ENCODE results near the gene MYO10.
A peak's percentile ranks its signal among the peaks of the same experiment; 100 is the strongest.
"Not testable (repeated sequence)": the region's sequence is repeated elsewhere in the genome, so short reads cannot be mapped to it uniquely, and the experiment has no call there.

MYO10 gene

DNA sequence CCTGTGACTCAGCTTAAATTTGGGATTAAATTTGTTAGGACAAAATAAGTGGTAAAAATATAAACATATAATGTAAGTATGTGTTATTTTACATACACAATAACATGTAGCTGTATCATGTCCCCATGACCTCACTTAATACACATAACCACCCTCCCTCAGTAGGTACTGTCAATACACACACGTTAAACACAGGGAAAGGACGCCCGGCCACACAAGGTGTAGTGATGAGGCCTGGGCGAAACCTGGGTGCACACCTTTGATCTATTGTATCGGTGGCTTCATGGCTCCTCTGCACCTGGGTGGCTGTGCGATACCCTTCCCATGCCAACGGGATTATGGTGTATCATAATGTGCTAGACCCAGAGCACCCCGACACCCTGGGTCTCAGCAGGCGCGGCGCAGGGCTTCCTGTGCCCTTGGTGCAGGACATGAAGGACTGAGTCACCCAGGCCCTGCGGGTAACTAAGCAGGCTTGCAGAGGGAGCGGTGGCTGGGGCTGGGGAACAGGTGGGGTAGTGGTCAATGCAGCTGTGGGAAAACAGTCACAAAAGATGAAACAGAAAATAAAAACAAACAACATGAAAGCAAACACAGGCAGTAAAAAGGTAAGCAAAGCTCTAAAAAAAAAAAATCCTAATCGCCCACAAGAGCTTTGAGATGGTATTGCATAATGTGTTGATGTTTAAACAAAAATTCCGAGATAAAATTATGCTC lies 191.8 kb downstream of the MYO10 start:
- DNase-seq, result no peak

DNA sequence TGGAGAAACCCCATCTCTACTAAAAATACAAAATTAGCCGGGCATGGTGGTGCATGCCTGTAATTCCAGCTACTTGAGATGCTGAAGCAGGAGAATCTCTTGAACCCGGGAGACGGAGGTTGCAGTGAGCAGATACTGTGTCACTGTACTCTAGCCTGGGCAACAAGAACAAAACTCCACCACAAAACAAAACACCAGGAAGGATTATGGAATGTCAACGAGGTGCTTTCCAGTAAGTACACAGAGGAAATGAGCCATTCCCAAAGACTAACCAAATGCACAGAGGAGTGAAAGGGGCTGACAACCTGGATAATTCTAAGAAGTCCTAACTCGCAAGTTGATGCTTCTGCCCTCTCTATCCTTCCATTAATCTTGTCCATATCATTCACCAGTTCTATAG lies 193.2 kb downstream of the MYO10 start:
- DNase-seq, result no peak

DNA sequence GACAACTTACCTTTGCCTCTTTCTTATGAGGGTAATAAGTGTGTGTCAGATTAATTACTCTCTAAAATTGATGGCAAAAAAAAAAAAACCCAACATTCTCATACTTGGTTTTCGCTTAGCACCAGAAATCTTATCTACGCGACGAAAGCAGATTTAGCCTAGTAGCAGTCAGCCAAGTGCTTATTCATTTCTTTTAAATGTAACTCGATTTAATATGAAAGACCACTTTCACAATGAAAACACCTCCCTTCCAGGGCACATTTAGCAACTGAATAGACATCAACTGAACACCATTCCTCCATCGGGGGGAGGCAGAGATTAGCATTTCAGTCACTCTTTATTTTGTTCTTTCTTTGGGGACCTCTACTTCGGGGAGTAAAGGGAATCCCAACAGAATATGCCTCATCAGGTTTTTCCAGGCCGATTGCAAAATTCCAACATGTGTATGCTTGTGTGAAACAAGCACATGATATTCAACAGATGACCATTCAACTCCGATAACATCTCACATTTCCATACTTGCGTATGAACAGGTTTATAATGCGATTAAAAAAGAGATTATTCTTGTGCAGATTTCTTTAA lies 195.2 kb downstream of the MYO10 start:
- peak in 3 of 51 donors; percentile 11 to 54 (median 13) for DNase-seq

DNA sequence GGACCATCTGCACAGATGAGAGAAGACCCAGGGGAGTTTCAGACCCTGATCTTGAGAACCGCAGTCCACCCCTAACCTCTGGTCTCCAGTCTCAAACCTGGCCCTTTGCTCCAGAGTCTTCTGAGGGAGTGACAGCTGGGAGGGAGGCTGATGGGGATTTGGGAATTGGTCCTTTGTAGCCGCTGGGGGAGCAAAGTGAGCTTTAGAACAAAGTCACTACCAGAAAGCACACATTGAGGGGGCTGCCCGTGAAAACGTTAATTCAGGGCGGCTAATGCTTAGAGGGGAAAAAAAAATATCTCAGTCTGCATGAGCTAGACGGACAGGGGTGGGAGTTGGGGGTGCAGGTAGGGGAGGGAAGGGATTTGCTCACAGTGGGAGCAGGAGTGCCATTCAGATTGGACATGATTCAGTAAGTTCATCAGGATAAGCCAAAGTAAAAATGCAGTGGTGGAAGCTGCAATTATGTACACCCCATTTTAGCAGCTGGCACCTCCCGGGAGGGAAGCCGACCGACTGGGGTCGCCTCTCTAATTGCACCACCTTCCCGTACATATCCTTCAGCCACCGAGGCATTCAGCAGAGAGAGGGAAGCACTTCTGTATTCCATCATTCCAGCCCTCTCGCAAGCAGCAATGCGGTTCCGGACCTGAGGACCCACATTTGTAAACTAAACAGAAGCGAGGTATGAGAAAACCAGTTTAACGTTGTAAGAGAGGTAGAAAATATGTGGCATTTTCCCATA lies 195.8 kb downstream of the MYO10 start:
- DNase-seq, result peak in 5 of 51 donors; percentile 7 to 43 (median 15)

DNA sequence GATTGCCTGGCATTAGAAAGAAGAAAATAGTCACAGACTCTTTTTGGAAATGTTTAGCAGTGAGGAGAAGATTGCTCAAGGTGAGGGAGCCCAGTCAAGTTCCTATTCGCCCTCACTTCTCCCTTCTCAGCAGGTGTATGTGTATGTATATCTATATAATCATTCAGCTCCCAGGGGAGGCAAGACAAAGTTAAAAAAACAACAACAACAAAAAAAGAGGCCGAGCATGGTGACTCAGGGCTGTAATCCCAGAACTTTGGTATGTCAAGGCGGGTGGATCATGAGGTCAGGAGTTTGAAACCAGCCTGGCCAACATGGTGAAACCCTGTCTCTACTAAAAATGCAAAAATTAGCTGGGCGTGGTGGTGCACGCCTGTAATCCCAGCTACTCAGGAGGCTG lies 197.7 kb downstream of the MYO10 start:
- DNase-seq, result not testable (repeated sequence)

DNA sequence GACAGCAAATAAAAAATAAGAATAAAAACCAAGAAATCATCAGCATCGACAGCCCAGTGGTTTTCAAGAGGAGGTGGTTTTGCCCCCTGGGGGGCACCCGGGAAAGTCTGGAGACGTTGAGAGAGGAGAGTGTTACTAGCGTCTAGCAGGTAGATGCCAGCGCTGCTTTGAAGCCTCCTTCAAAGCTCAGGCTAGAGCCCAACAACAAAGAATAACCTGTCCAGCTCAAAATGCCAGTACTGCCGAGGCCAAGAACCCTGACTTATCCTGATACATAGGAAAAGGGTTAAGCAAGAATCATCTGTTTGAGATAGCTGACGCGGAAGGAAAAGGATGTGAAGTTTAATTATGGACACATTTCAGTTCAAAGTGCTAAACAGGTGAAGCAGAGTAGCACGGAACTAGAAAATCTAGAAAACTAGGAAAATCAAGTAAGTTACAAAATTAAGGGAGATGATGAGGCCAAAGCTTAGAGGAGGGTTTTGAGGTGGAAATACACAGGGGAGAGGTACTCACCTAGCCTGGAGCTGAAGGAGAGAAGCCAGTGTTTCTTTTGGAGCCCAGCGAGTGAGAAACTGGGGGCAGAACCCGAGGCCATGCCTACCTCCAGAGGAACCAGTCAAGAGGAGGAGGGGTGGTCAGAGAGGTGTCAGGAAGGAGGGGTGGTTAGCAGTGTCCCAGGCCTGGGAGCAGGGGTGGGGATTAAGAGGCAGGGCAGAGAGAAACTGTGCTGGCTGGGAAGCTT lies 198.3 kb downstream of the MYO10 start:
- peak in 15 of 51 donors; percentile 5 to 44 (median 30) for DNase-seq

DNA sequence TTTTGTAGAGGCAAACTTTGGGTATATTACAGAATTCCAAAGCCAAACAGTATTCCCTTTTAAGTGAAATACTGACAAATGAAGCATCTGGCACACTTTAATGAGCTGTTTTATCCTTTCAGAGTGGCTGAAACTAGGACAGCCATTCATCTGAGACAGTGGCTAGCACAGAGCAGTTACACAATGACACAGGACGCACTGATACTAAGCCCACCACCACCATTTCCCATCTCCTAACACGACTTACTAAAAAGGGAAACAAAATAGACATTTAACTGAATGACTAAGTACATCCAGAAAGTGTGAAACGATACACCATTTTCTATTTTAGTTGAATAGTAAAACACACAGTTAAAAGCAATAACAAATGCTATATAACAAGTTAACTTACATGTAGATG lies 198.9 kb downstream of the MYO10 start:
- DNase-seq, result peak in 2 of 51 donors; percentile 19 to 44

DNA sequence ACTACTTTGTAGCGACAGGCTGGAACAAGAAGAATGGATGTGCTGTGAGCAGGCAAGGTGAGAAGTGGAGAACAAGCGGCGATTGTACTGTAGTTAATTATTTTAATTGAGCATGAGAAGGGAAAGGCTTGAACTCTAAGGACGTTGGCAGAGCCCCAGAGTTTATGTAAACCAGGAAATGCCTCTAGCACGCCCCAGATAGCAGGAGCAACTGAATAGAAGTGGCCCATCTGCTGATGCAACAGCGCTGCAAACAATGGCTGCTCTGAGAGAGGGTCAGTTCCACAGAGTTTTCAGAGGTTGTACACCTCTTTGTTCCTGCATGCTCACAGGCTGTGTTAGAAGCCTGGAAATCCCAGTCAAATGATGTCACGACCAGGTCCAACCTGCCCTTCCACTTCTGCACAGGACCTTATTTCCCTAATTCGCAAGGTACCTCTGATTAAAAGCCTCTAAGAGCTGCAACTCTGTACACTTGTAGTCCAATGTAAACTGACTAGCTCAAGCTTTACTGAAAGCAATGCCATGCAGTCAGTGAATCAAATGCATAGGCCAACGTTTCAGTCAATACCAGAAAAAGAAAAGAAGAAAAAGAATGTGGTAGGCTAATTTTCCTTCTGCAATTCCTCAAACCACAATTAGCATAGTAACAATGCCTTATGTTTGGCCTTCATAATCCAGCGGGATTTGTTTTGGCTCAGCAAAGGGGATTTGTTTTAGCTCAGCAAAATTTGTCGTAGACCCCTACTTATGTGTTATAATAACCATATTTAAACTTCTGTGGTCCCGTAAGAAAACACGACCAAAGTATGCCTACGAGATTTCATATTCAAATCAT lies 199.7 kb downstream of the MYO10 start:
- peak in 17 of 51 donors; percentile 10 to 53 (median 34) for DNase-seq

DNA sequence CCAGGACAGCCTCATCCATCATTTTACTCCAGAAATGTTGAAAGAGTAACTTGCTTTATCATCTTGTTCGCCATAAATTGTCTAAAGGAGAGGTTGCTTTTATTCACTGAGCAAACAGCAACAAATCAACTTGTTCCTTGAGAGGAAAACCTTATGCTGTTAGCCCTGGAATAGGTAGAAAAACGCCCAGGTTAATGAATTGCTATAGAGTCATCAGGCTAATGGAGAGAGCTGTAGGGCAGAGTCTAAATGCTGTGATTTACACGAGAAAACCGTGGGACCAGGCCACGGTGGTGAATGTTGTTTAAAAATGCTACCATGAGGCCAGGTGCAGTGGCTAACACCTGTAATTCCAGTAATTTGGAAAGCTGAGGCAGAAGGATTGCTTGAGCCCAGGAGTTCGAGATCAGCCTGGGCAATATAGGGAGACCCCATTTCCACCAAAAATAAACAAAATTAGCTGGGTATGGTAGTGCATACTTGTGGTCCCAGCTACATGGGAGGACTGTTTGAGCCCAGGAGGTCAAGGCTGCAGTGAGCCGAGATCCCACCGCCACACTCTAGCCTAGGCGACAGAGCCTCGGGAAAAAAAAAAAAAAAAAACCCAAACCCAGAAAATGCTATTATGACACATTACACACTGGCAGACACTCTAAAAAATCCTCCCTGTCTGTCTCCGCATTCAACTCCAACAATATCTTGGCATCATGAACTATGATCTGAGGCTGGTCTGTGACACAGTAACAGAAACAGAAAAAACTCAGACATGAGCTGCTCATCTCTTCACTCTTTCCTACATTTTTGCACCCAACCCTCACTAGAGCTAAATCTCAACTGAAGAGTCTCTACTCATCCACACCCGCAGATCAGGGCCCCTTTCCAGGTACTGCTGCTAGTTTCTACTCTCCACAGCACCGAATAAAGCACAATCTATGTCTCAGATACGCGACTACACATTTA lies 200.7 kb downstream of the MYO10 start:
- no peak for DNase-seq

DNA sequence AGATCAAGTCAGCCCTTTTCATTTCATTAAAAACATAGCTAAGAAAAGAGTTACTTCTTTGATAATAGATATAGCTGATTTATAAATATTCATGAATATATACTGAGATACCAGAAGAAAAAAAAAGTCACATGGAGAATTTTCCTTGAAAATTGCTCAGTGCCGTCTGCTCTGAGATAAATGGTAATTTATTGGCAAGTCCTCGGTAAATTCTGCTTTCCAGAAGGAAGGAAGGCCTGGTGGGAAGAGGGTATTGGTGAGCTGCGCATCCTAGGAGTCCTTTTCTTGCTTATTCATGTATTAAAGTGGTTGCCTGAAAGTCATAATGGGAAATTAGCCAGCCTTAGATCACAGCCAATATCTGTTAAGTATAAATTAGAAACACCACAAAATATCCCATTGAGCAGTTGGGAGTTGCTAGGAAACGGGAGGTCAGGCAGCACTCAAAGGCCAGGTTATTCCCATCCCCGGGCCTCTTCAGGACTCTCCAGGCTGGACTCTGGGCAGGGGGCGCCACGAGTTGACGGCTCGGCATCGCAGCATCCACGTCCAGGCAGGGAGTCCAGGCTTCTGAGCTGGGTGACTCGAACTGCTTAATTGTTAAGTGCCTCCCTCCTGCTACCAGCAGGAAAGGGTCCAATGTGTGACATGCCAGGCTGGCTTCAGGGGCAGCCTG lies 202.6 kb downstream of the MYO10 start:
- DNase-seq, result peak in 30 of 51 donors; percentile 12 to 75 (median 45)

DNA sequence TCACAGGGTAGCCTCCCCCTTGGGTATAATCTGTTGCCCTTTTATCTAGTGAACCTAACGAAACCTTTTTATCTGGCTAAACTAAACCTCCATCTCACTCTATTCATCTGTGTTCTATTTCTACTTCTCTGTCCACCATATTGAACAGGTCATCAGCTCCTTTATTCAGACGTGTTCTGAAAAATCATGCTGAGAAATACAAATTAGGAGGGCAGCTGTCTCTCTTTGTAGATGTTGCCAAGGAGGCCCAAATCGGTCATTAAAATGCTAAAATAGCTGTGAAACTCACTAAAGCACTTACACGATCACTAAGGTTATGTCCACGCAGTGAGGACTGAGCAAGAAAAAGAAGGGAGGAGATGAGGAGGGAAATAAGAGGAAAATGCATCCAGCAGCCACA lies 203.7 kb downstream of the MYO10 start:
- no peak for DNase-seq

DNA sequence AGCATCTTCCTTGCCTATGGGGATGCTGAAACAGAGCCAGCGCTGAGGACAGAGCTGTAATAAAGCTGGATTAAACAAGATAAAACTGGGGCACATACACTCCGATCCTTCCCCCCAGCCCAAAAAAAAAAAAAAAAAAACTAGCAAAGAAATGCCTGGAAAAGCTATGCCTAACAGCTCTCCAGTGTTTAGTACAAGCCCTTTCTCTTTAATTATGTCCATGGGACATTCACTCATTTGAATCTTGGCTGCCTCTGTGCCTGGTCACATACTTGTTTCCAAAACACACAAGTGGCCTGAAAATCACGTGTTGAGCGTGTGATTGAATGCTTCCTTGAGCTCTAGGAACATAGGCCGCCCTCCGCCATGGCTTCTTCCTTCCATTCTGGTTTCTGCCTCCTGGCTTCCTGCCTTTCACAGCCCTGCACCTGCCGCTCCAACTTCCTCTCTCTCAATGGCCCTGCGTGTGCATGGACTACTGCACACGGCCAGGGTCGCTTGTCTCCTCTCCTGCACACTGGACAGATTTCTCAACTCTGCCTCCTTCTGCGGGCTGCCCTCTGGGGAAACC lies 208.2 kb downstream of the MYO10 start:
- DNase-seq, result peak in 22 of 51 donors; percentile 16 to 58 (median 38)

DNA sequence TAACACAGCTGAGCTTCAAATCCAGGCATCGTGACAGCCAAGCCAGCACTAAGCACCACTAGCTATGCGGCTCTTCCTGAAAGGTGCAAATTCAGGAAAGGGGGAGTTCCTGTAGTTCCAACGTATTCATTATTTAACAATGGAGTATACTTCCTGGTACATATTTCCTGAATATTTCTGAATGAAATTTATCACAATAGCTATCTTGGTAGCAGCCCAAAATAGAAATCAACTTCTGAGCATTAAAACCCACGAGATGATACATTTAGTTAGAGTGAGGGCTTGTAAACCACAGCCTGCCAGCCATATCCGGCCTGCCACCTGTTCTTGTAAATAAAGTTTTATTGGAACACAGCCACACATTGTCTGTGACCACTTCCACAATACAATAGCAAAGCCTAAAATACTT lies 209.5 kb downstream of the MYO10 start:
- no peak for DNase-seq

DNA sequence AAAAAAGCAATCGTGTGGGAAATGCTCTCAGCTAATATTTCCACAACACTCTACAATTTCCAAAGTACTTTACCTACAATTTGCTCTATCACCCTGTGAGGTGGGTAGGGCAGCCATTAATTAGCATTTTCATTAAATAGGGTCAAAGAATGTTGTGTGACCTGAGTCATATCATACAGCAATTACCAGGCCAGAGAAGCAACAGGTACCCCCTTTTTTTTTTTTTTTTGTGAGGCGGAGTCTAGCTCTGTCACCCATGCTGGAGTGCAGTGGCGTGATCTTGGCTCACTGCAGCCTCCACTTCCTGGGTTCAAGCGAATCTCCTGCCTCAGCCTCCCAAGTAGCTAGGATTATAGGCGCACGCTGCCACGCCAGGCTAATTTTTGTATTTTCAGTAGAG lies 210.5 kb downstream of the MYO10 start:
- DNase-seq, result no peak

DNA sequence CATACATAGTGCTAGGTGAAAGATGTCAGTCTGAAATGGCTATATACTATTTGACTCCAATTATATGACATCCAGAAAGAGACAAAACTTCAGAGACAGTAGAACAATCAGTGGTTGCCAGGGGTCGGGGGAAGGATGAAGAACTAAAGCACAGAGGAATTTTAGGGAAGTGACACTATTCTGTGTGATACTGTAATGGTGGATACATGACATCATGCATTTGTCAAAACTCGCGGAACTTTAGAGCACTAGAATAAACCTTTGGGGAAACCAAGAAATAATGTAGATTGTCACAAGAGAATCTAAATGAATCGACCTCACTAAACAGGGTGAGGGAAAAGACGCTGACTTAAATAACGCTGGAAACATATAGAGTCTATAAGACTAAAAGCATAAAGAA lies 212.3 kb downstream of the MYO10 start:
- no peak for DNase-seq

DNA sequence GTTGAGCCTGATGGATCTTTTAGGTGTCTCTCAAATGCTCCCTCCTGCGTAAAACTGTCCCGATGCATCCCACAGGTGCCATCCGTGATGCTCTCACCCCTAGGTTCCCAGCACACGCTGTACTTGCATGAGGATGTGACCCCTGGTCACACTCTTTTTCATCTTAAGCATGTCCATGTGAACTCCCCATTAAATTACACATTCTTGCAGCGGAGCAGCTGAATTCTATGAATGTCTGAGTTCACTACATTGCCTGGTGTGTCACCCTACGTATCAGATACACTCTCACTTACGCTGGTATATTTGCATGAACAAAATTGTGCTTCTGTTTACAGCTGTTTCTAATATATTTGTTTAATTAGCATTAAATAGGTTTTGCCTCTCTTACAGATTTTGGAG lies 214.0 kb downstream of the MYO10 start:
- no peak for DNase-seq

DNA sequence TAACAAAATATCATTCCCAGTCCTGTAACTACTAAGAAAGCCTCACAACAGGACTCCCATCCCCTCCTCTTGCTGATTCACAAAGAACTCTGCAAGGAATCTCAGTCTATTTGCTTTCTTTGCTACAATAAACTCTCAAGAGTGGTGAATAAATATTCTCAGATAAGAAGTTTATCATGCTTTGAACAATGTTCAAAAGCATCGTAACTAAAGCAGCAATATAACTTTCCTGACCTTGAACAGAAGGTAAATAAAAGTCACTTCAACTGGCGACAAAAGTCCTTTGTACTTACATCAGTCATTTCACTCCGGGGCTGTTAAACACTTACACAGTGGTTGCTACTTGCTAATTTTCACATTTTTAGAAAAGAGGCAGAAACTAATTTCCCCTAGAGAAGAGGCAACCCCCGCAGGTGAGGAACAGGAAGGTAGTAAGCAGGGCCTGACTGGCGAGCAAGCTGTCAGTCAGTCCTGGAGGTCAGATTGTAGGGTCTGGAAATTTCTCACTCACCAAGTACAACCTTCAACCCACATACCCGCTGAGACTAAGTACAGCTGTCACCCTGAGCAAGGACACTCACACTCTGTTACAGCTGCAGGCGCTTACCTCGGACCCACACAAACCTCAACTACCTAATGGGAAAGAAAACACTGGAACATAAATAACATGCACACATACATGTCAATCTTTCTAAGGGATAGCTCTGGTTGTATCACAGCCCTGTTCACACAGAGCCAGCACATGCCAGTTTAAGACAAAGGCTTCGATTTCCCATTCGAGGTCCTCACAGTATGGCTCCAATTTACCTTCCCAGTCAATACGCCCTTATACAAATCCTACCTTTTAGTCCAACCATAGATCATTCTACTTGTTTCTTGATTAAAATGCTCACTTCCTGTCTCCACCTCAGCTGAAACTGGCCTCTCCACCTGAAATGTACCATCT lies 214.7 kb downstream of the MYO10 start:
- DNase-seq, result no peak

DNA sequence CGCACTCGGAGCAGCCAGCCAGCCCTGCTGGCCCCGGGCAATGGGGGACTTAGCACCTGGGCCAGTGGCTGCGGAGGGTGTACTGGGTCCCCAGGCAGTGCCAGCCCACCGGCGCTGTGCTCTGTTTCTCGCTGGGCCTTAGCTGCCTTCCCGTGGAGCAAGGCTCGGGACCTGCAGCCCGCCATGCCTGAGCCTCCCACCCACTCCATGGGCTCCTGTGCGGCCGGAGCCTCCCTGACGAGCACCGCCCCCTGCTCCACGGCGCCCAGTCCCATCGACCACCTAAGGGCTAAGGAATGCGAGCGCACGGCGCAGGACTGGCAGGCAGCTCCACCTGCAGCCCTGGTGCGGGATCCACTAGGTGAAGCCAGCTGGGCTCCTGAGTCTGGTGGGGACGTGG lies 218.1 kb downstream of the MYO10 start:
- DNase-seq, result not testable (repeated sequence)

Data from hypothalamus (tissue), 51 donors.